SK-N-MC (cell line): ENCODE results near the gene CHI3L2.

Experiments
- EZH2 ChIP-seq: fragments of 200-600 bp; sonication (generic); IDR thresholded peaks from one replicate; pipeline ENCODE4 v1.6.1; 2017; ENCODE audit warnings: antibody characterized with exemption
- POLR2AphosphoS5 ChIP-seq: IDR thresholded peaks from 2 replicates; pipeline ENCODE4 v1.6.1; 2012; ENCODE audit warnings: mild to moderate bottlenecking, low read depth, low read length, borderline replicate concordance

- no peak for TF ChIP-seq POLR2AphosphoS5
- TF ChIP-seq EZH2 = no peak
Observed at GRCh38 chr1:111234258-111234657, 6.7 kb downstream of the CHI3L2 start.
